Astrocyte (in vitro differentiated cells and primary cell): ENCODE results near the gene CIDEB. TPM values are rescaled to one million over a fixed set of nuclear protein-coding genes. Genes with fewer than 3 reads are reported as not detected.

ENCODE experiments used
- DNase-seq: peaks from one replicate; pipeline ENCODE4 v3.0.0-alpha.2; 2010; ENCODE audit warnings: low read depth
- FAIRE-seq: peaks from 2 replicates; lab custom pipeline; 2011; peaks lifted over from hg19 to GRCh38; lab: Jason Lieb, UNC
- H2AFZ ChIP-seq: 2 replicates; pipeline ENCODE4 v1.6.0; 2012; ENCODE audit warnings: low read depth, low read length, inconsistent platforms
- H3K27ac ChIP-seq: 2 replicates; pipeline ENCODE4 v1.5.1; 2011; ENCODE audit warnings: low read depth, low read length, inconsistent platforms
- H3K27me3 ChIP-seq: 2 replicates; pipeline ENCODE4 v1.6.0; 2011; ENCODE audit warnings: low read length, inconsistent platforms; ENCODE audit not compliant: insufficient read depth
- H3K36me3 ChIP-seq: 2 replicates; pipeline ENCODE4 v1.5.1; 2011; ENCODE audit warnings: low read length, inconsistent platforms; ENCODE audit not compliant: insufficient read depth
- H3K4me1 ChIP-seq: 2 replicates; pipeline ENCODE4 v1.5.1; 2011; ENCODE audit warnings: low read length, inconsistent platforms; ENCODE audit not compliant: insufficient read depth
- H3K4me2 ChIP-seq: 2 replicates; pipeline ENCODE4 v1.6.0; 2012; ENCODE audit warnings: low read length, inconsistent platforms
- H3K4me3 ChIP-seq: 2 replicates; pipeline ENCODE4 v1.5.1; 2011; ENCODE audit warnings: low read depth, mild to moderate bottlenecking, low read length, inconsistent platforms; ENCODE audit not compliant: insufficient read depth
- H3K79me2 ChIP-seq: 2 replicates; pipeline ENCODE4 v1.6.0; 2012; ENCODE audit warnings: mild to moderate bottlenecking, low read length, inconsistent platforms; ENCODE audit not compliant: insufficient read depth
- H3K9ac ChIP-seq: 2 replicates; pipeline ENCODE4 v1.6.0; 2012; ENCODE audit warnings: mild to moderate bottlenecking, low read length, inconsistent platforms
- H3K9me3 ChIP-seq: 2 replicates; pipeline ENCODE4 v1.5.1; 2012; ENCODE audit warnings: low read depth, mild to moderate bottlenecking, low read length, inconsistent platforms; ENCODE audit not compliant: insufficient read depth
- H4K20me1 ChIP-seq: 2 replicates; pipeline ENCODE4 v1.6.0; 2012; ENCODE audit warnings: low read length, inconsistent platforms; ENCODE audit not compliant: insufficient read depth
- H3K27ac Mint-ChIP-seq: one replicate; pipeline ENCODE4 v1.8.0; 2021; ENCODE audit warnings: mild to moderate bottlenecking, mixed read lengths; ENCODE audit not compliant: unreplicated experiment
- H3K27me3 Mint-ChIP-seq: one replicate; pipeline ENCODE4 v1.8.0; 2021; ENCODE audit warnings: low read depth, mixed read lengths; ENCODE audit not compliant: unreplicated experiment
- H3K36me3 Mint-ChIP-seq: one replicate; pipeline ENCODE4 v1.8.0; 2021; ENCODE audit warnings: low read depth, mixed read lengths; ENCODE audit not compliant: unreplicated experiment
- H3K4me1 Mint-ChIP-seq: one replicate; pipeline ENCODE4 v1.8.0; 2021; ENCODE audit warnings: low read depth, mixed read lengths; ENCODE audit not compliant: unreplicated experiment
- H3K4me3 Mint-ChIP-seq: one replicate; pipeline ENCODE4 v1.8.0; 2021; ENCODE audit warnings: mild to moderate bottlenecking, moderate library complexity, mixed read lengths; ENCODE audit not compliant: unreplicated experiment
- H3K9me3 Mint-ChIP-seq: one replicate; pipeline ENCODE4 v1.8.0; 2021; ENCODE audit warnings: mild to moderate bottlenecking, mixed read lengths; ENCODE audit not compliant: unreplicated experiment
- CTCF ChIP-seq: IDR thresholded peaks from 2 replicates; pipeline ENCODE4 v1.5.1; 2011; ENCODE audit warnings: low read depth, mild to moderate bottlenecking, inconsistent platforms, low read length, moderate library complexity; ENCODE audit not compliant: insufficient read depth
- EZH2 ChIP-seq: IDR thresholded peaks from 2 replicates; pipeline ENCODE4 v1.6.1; 2012; ENCODE audit warnings: mild to moderate bottlenecking, low read length, inconsistent platforms; ENCODE audit not compliant: insufficient read depth
- total RNA-seq: library from RNA; stranded (reverse); gene quantifications from 2 replicates; pipeline ENCODE4 v1.2.1, GENCODE V29; 2021

CIDEB gene
- total RNA-seq, 1 donor from 2014 or later: not detected

- H3K27ac Mint-ChIP-seq: no peak overlapping the region
These were observed 35.1 kb upstream of the CIDEB start for GRCh38 chr14:24342889-24343288.

GRCh38 chr14:24340606-24341005, 32.8 kb upstream of the CIDEB start:
- FAIRE-seq: no peak
- Histone ChIP-seq H2AFZ (no peak overlapping the region), H3K4me3 (no peak overlapping the region), H4K20me1 (no peaks in the 10 kb centered on the region), H3K4me2 (no peak overlapping the region), H3K27me3 (peaks cover 52% of the 10 kb centered on the region), H3K27ac (no peak overlapping the region), H3K36me3 (no peaks in the 10 kb centered on the region), H3K79me2 (no peaks in the 10 kb centered on the region), H3K4me1 (no peaks in the 10 kb centered on the region), H3K9ac (no peak overlapping the region), H3K9me3 (no peaks in the 10 kb centered on the region)
- TF ChIP-seq EZH2 (no peak), CTCF (no peak)
- Mint-ChIP-seq H3K9me3 (peaks cover 10% of the 10 kb centered on the region), H3K4me1 (peaks cover 5% of the 10 kb centered on the region), H3K36me3 (peaks cover 2% of the 10 kb centered on the region), H3K27me3 (peaks cover 65% of the 10 kb centered on the region), H3K27ac (no peak overlapping the region), H3K4me3 (no peak overlapping the region)
- DNase-seq: no peak

More at GRCh38 chr14:24342889-24343288, 35.1 kb upstream of the CIDEB start:
- Histone ChIP-seq H3K27me3 (peaks cover 46% of the 10 kb centered on the region), H4K20me1 (no peaks in the 10 kb centered on the region), H3K4me3 (no peak overlapping the region), H3K27ac (no peak overlapping the region), H3K9me3 (no peaks in the 10 kb centered on the region), H3K4me1 (no peaks in the 10 kb centered on the region), H3K4me2 (no peak overlapping the region), H2AFZ (no peak overlapping the region), H3K79me2 (no peaks in the 10 kb centered on the region), H3K36me3 (no peaks in the 10 kb centered on the region), H3K9ac (no peak overlapping the region)
- no peak for FAIRE-seq
- Mint-ChIP-seq H3K9me3 (peaks cover 3% of the 10 kb centered on the region), H3K36me3 (peaks cover under 1% of the 10 kb centered on the region), H3K4me3 (no peak overlapping the region), H3K27me3 (peaks cover 55% of the 10 kb centered on the region), H3K4me1 (peaks cover 5% of the 10 kb centered on the region)
- no peak for DNase-seq
- TF ChIP-seq EZH2 (no peak), CTCF (no peak)

GRCh38 chr14:24339284-24340151, 31.7 kb upstream of the CIDEB start, which contains the start of gene RIPK3:
Gene RIPK3 (minus strand): TSS chr14:24339991. CDS start chr14:24339826, 165 bp downstream.
- FAIRE-seq (no peak), DNase-seq (no peak)
- H3K27me3 ChIP-seq: peaks cover 54% of the 10 kb centered on the region
- H3K4me3 Mint-ChIP-seq: peak within 1 kb of the TSS; percentile 62
- peak within 1 kb of the TSS; percentile 55 for H2AFZ ChIP-seq
- H3K4me1 ChIP-seq: no peaks in the 10 kb centered on the region
- H3K36me3 ChIP-seq: no peaks in the 10 kb centered on the region
- H4K20me1 ChIP-seq: no peaks in the 10 kb centered on the region
- H3K4me2 ChIP-seq: peak within 1 kb of the TSS; percentile 71
- H3K9ac ChIP-seq: no peak within 1 kb of the TSS
- peaks cover 2% of the 10 kb centered on the region for H3K36me3 Mint-ChIP-seq
- peaks cover 10% of the 10 kb centered on the region for H3K9me3 Mint-ChIP-seq
- TF ChIP-seq CTCF: no peak
- peak; percentile 50 for TF ChIP-seq EZH2
- no peak within 1 kb of the TSS for H3K27ac Mint-ChIP-seq
- H3K4me3 ChIP-seq: peak within 1 kb of the TSS; percentile 19
- no peaks in the 10 kb centered on the region for H3K79me2 ChIP-seq
- H3K27me3 Mint-ChIP-seq: peaks cover 74% of the 10 kb centered on the region
- H3K4me1 Mint-ChIP-seq: peaks cover 5% of the 10 kb centered on the region
- no peak within 1 kb of the TSS for H3K27ac ChIP-seq
- H3K9me3 ChIP-seq: no peaks in the 10 kb centered on the region
